B cell (primary cell): Measurements from ENCODE around the gene PFN3. TPM values are rescaled to one million over a fixed set of nuclear protein-coding genes. Genes with fewer than 3 reads are reported as not detected.

Experiments used
- ATAC-seq: fragments of 200-7000 bp; cut with Tn5 transposase; one replicate; pipeline ENCODE4 v1.10.0; 2021; ENCODE audit warnings: low read depth, mild to moderate bottlenecking, moderate number of reproducible peaks, moderate library complexity
- CTCF ChIA-PET: fragments of 350-600 bp; sonication (Branson Sonifier 250); formaldehyde crosslinking; loops from one replicate; lab custom pipeline; 2021; ENCODE audit warnings: antibody characterized with exemption, inconsistent platforms; lab: Charles Lee
- POLR2A ChIA-PET: fragments of 350-600 bp; sonication (Branson Sonifier 250); formaldehyde crosslinking; loops from one replicate; lab custom pipeline; 2021; ENCODE audit warnings: antibody characterized with exemption; lab: Charles Lee
- DNase-seq: peaks from one replicate; pipeline ENCODE4 v3.0.0; 2013
- H2AFZ ChIP-seq: 2 replicates; pipeline ENCODE4 v1.6.1; 2012; ENCODE audit warnings: mild to moderate bottlenecking, low read depth, low read length; ENCODE audit not compliant: insufficient read depth, poor library complexity, severe bottlenecking
- H3K27ac ChIP-seq, 2 donors: 1 replicate in 1 of 2; 2 replicates in 1 of 2; pipeline ENCODE4 v1.5.1; 2012 to 2013; ENCODE audit warnings: low read length in 2 of 2, mild to moderate bottlenecking in 2 of 2, moderate library complexity in 1 of 2
- H3K27me3 ChIP-seq, 4 experiments: fragments of 200-600 bp in 1 of 4; sonication (generic) in 1 of 4; replicated peaks in 1 of 4; 1 replicate in 2 of 4; 2 replicates in 2 of 4; pipeline versions ENCODE4 v1.6.1 to v1.7.0; 2013 to 2016; ENCODE audit warnings: low read length in 3 of 4, mild to moderate bottlenecking in 2 of 4, mixed read lengths in 1 of 4, moderate library complexity in 1 of 4; ENCODE audit not compliant: insufficient read depth in 4 of 4, control insufficient read depth in 3 of 4; ENCODE audit errors: control extremely low read depth in 1 of 4
- H3K36me3 ChIP-seq, 2 experiments: replicated peaks in 1 of 2; 1 replicate in 1 of 2; 2 replicates in 1 of 2; pipeline versions ENCODE4 v1.6.1 to v1.7.1; 2013; ENCODE audit warnings: low read length in 1 of 2; ENCODE audit not compliant: insufficient read depth in 2 of 2, control insufficient read depth in 1 of 2; ENCODE audit errors: control extremely low read depth in 1 of 2, extremely low read depth in 1 of 2
- H3K4me1 ChIP-seq, 2 donors: fragments of 200-600 bp in 1 of 2; sonication (generic) in 1 of 2; 1 replicate in 1 of 2; 2 replicates in 1 of 2; pipeline versions ENCODE4 v1.5.1 to v1.6.1; 2013 to 2017; ENCODE audit warnings: low read length in 2 of 2; ENCODE audit not compliant: control insufficient read depth in 2 of 2, insufficient read depth in 2 of 2
- H3K4me2 ChIP-seq: replicated peaks from 2 replicates; pipeline ENCODE3; 2012; ENCODE audit warnings: mild to moderate bottlenecking, low read depth, low read length; ENCODE audit not compliant: poor library complexity, severe bottlenecking
- H3K4me3 ChIP-seq, 5 experiments: fragments of 200-600 bp in 1 of 5; sonication (generic) in 1 of 5; 1 replicate in 3 of 5; 2 replicates in 2 of 5; pipeline versions ENCODE4 v1.5.1 to v1.7.0; 2011 to 2016; ENCODE audit warnings: low read length in 4 of 5, mild to moderate bottlenecking in 4 of 5, low read depth in 2 of 5, control low read depth in 1 of 5, moderate library complexity in 1 of 5; ENCODE audit not compliant: insufficient read depth in 1 of 5; ENCODE audit errors: control extremely low read depth in 1 of 5, extremely low read depth in 1 of 5
- H3K79me2 ChIP-seq: fragments of 200-600 bp; sonication (generic); one replicate; pipeline ENCODE4 v1.6.0; 2016; ENCODE audit warnings: low read length; ENCODE audit not compliant: control insufficient read depth, insufficient read depth
- H3K9ac ChIP-seq: fragments of 200-600 bp; sonication (generic); 2 replicates; pipeline ENCODE4 v1.6.1; 2017; ENCODE audit warnings: mild to moderate bottlenecking, low read length, moderate library complexity
- H3K9me3 ChIP-seq, 3 donors: one replicate each; pipeline versions ENCODE4 v1.6.1 to v1.7.1; 2013; ENCODE audit warnings: low read length in 2 of 3; ENCODE audit not compliant: control insufficient read depth in 2 of 3, insufficient read depth in 1 of 3; ENCODE audit errors: control extremely low read depth in 1 of 3
- H4K20me1 ChIP-seq: 2 replicates; pipeline ENCODE4 v1.6.0; 2012; ENCODE audit warnings: mild to moderate bottlenecking, low read length; ENCODE audit not compliant: insufficient read depth, control insufficient read depth, poor library complexity, severe bottlenecking
- H3K27ac Mint-ChIP-seq: one replicate; pipeline ENCODE4 v1.8.0; 2021; ENCODE audit warnings: mixed read lengths
- H3K27me3 Mint-ChIP-seq: one replicate; pipeline ENCODE4 v1.8.0; 2021; ENCODE audit warnings: mixed read lengths
- H3K4me1 Mint-ChIP-seq: one replicate; pipeline ENCODE4 v1.8.0; 2021; ENCODE audit warnings: mixed read lengths
- H3K4me3 Mint-ChIP-seq: one replicate; pipeline ENCODE4 v1.8.0; 2021; ENCODE audit warnings: mixed read lengths
- H3K9me3 Mint-ChIP-seq: one replicate; pipeline ENCODE4 v1.8.0; 2022; ENCODE audit warnings: mixed read lengths; ENCODE audit not compliant: insufficient read depth
- EZH2 ChIP-seq: IDR thresholded peaks from 2 replicates; pipeline ENCODE4 v1.6.1; 2012; ENCODE audit warnings: borderline replicate concordance, low read depth, mild to moderate bottlenecking, moderate library complexity, low read length; ENCODE audit not compliant: insufficient read depth, poor library complexity, severe bottlenecking
- WGBS: methylation state at CpG from one replicate; pipeline ENCODE4 v1.1.5; 2013; ENCODE audit warnings: missing lambda C conversion rate; ENCODE audit not compliant: insufficient coverage; 5-methylcytosine and 5-hydroxymethylcytosine counted together
- intact Hi-C: fragments of 100-400 bp; cut with micrococcal nuclease; formaldehyde crosslinking; loops from one replicate; pipeline ENCODE4 v1.10.0; 2022
- polyA plus RNA-seq: library from polyadenylated mRNA; depleted of rRNA; stranded (reverse); fragments of >200 nt; gene quantifications from 2 replicates; pipeline ENCODE4 v1.2.3, GENCODE V29; 2012
- total RNA-seq, 2 donors: library from RNA; stranded (reverse); fragments of 120-200 nt in 1 of 2; gene quantifications; 1 replicate in 1 of 2; 2 replicates in 1 of 2; pipeline versions ENCODE4 v1.2.3 to v1.2.4, GENCODE V29; 2013 to 2022
- TF ChIP-seq, protein P1 (sequence below): fragments of 200-600 bp; IDR thresholded peaks from one replicate; pipeline ENCODE4 v1.8.0; 2022; ENCODE audit warnings: antibody characterized with exemption, mild to moderate bottlenecking

PFN3 gene
- total and polyA plus RNA-seq, 2 donors (not counting 1 experiment from before 2014, with no cell fraction given): not detected

DNA sequence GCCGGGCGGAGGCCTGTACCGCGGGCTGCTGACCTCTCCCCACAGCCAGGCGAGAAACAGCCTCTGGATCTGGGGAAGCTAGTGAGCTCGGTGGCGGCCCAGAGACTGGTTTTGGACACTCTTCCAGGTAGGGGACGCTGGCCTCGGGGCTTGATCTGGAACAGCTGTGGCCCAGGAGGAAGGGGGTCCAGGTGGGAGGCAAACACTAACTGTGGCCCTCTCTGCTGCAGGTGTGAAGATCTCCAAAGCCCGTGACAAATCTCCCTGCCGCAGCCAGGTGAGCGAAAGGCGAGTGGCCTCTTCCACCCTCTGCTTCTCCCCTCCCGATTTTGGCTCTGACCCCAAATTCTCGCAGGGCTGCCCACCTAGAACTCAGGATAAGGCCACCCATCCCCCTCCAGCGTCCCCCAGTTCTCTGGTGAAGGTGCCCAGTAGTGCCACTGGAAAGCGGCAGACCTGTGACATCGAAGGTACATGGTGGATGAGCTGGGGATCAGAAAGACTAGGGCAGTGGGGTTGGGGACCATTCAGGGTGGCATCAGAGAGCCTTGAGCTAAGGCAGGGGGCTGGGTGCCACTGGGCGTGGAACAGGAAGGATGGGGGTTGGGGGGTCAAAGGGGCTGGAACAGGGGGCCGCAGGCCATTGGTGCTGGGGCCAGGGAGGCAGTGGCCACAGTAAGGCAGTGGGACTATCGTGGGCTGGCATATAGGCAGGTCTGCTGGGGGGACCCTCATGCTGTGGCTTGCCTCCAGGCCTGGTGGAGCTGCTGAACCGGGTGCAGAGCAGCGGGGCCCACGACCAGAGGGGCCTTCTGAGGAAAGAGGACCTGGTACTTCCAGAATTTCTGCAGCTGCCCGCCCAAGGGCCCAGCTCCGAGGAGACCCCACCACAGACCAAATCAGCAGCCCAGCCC, 29.1 kb downstream of the PFN3 start:
- peaks cover 2% of the 10 kb centered on the region for H3K79me2 ChIP-seq
- Mint-ChIP-seq H3K9me3 (no peaks in the 10 kb centered on the region), H3K4me1 (peaks cover 40% of the 10 kb centered on the region), H3K4me3 (peak overlapping the region; percentile 26), H3K27ac (peak overlapping the region; percentile 15), H3K27me3 (no peaks in the 10 kb centered on the region)
- ATAC-seq (no peak), DNase-seq (no peak)
- 90% methylated on average over 24 of the region's 26 CpGs for WGBS
- no peak overlapping the region for H2AFZ ChIP-seq
- no peaks in the 10 kb centered on the region for H3K27me3 ChIP-seq
- peaks cover 0 to 52% of the 10 kb centered on the region in 2 experiments for H3K36me3 ChIP-seq
- H4K20me1 ChIP-seq: peaks cover 56% of the 10 kb centered on the region
- H3K9me3 ChIP-seq: no peaks in the 10 kb centered on the region
- POLR2A ChIA-PET: interaction anchor here (0.7 to 1.4 kb wide), 4 partner anchors 11 to 84 kb away, joined by 3 to 9 read pairs (median 6); no protein-coding TSS in a partner anchor
- CTCF ChIA-PET: interaction anchor here (1.1 to 5.5 kb wide), 14 partner anchors 10 to 129 kb away, joined by 3 to 60 read pairs (median 6); partner anchors contain the start of genes LMAN2 and RGS14
- intact Hi-C loops: loop anchor here (2.0 kb wide), 1 partner anchor 15 kb away; the partner anchor contains the start of gene RGS14
- no peak overlapping the region for H3K4me3 ChIP-seq
- TF ChIP-seq EZH2: no peak
- TF ChIP-seq, protein P1, sequence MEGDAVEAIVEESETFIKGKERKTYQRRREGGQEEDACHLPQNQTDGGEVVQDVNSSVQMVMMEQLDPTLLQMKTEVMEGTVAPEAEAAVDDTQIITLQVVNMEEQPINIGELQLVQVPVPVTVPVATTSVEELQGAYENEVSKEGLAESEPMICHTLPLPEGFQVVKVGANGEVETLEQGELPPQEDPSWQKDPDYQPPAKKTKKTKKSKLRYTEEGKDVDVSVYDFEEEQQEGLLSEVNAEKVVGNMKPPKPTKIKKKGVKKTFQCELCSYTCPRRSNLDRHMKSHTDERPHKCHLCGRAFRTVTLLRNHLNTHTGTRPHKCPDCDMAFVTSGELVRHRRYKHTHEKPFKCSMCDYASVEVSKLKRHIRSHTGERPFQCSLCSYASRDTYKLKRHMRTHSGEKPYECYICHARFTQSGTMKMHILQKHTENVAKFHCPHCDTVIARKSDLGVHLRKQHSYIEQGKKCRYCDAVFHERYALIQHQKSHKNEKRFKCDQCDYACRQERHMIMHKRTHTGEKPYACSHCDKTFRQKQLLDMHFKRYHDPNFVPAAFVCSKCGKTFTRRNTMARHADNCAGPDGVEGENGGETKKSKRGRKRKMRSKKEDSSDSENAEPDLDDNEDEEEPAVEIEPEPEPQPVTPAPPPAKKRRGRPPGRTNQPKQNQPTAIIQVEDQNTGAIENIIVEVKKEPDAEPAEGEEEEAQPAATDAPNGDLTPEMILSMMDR: no peak
- H3K9ac ChIP-seq: no peak overlapping the region
- peaks cover 35 to 38% of the 10 kb centered on the region in 2 donors for H3K4me1 ChIP-seq
- peak overlapping the region in 1 of 2 donors; percentile 35 for H3K27ac ChIP-seq
- peak overlapping the region; percentile 46 for H3K4me2 ChIP-seq
